NT2/D1 (cell line): ENCODE measurements around the gene SCTR.
A peak's percentile ranks its signal among the peaks of the same experiment; 100 is the strongest.

Experiments
- DNase-seq: peaks from one replicate; pipeline ENCODE4 v3.0.0-alpha.2; 2011; ENCODE audit warnings: low read depth, low spot score
- H3K27me3 ChIP-seq: 2 replicates; pipeline ENCODE4 v1.6.0; 2011; ENCODE audit warnings: mild to moderate bottlenecking; ENCODE audit not compliant: insufficient read length, insufficient read depth
- H3K36me3 ChIP-seq: 2 replicates; pipeline ENCODE4 v1.6.1; 2011; ENCODE audit warnings: mild to moderate bottlenecking, low read length, mixed read lengths; ENCODE audit not compliant: insufficient read depth, insufficient read length
- H3K4me1 ChIP-seq: 2 replicates; pipeline ENCODE4 v1.5.1; 2011; ENCODE audit not compliant: insufficient read depth, insufficient read length
- H3K4me3 ChIP-seq: 2 replicates; pipeline ENCODE4 v1.5.1; 2011; ENCODE audit warnings: low read depth; ENCODE audit not compliant: insufficient read length
- H3K9ac ChIP-seq: 2 replicates; pipeline ENCODE4 v1.6.0; 2011; ENCODE audit warnings: low read depth; ENCODE audit not compliant: insufficient read length
- H3K9me3 ChIP-seq: 2 replicates; pipeline ENCODE4 v1.5.1; 2011; ENCODE audit warnings: mild to moderate bottlenecking, low read length; ENCODE audit not compliant: insufficient read depth
- SUZ12 ChIP-seq: IDR thresholded peaks from 2 replicates; pipeline ENCODE4 v1.6.1; 2011; ENCODE audit not compliant: insufficient read length, insufficient read depth; ENCODE audit errors: extremely low read depth
- YY1 ChIP-seq: IDR thresholded peaks from 2 replicates; pipeline ENCODE4 v1.6.1; 2011; ENCODE audit not compliant: insufficient read length, insufficient read depth
- ZNF274 ChIP-seq: IDR thresholded peaks from 2 replicates; pipeline ENCODE4 v1.6.1; 2011; ENCODE audit warnings: mild to moderate bottlenecking, low read depth, low read length

The SCTR gene

GRCh38 chr2:119483395-119483753, 40.9 kb downstream of the SCTR start:
- no peak for DNase-seq
- no peaks in the 10 kb centered on the region for H3K36me3 ChIP-seq
- no peak for TF ChIP-seq YY1
- no peak for TF ChIP-seq SUZ12
- TF ChIP-seq ZNF274: no peak
- H3K9ac ChIP-seq: no peak overlapping the region
- no peaks in the 10 kb centered on the region for H3K27me3 ChIP-seq
- H3K9me3 ChIP-seq: no peaks in the 10 kb centered on the region
- H3K4me1 ChIP-seq: peaks cover 22% of the 10 kb centered on the region
- H3K4me3 ChIP-seq: no peak overlapping the region

- Histone ChIP-seq H3K4me3 (no peak overlapping the region), H3K4me1 (peaks cover 19% of the 10 kb centered on the region)
These were observed 41.5 kb downstream of the SCTR start for GRCh38 chr2:119482481-119483394.

GRCh38 chr2:119481501-119482455, 42.5 kb downstream of the SCTR start:
- Histone ChIP-seq H3K4me3 (no peak overlapping the region), H3K27me3 (no peaks in the 10 kb centered on the region), H3K9me3 (no peaks in the 10 kb centered on the region), H3K9ac (no peak overlapping the region), H3K36me3 (no peaks in the 10 kb centered on the region), H3K4me1 (peaks cover 17% of the 10 kb centered on the region)
- DNase-seq: no peak
- no peak for TF ChIP-seq ZNF274
- no peak for TF ChIP-seq YY1
- no peak for TF ChIP-seq SUZ12

More at GRCh38 chr2:119482481-119483394, 41.5 kb downstream of the SCTR start:
- H3K9me3 ChIP-seq: no peaks in the 10 kb centered on the region
- TF ChIP-seq SUZ12 (no peak), YY1 (no peak), ZNF274 (no peak)
- DNase-seq: no peak
- H3K27me3 ChIP-seq: no peaks in the 10 kb centered on the region
- H3K9ac ChIP-seq: peak overlapping the region; percentile 23
- no peaks in the 10 kb centered on the region for H3K36me3 ChIP-seq

- no peaks in the 10 kb centered on the region for H3K9me3 ChIP-seq
- peaks cover 17% of the 10 kb centered on the region for H3K4me1 ChIP-seq
- DNase-seq: no peak
- H3K36me3 ChIP-seq: no peaks in the 10 kb centered on the region
- no peak overlapping the region for H3K9ac ChIP-seq
- H3K27me3 ChIP-seq: no peaks in the 10 kb centered on the region
- no peak overlapping the region for H3K4me3 ChIP-seq
- TF ChIP-seq YY1 (no peak), ZNF274 (no peak), SUZ12 (no peak)
These were observed 43.6 kb downstream of the SCTR start for GRCh38 chr2:119480718-119481142.

GRCh38 chr2:119480184-119480583, 44.1 kb downstream of the SCTR start:
- Histone ChIP-seq H3K4me3 (no peak overlapping the region), H3K27me3 (no peaks in the 10 kb centered on the region), H3K36me3 (no peaks in the 10 kb centered on the region), H3K4me1 (peaks cover 17% of the 10 kb centered on the region), H3K9me3 (no peaks in the 10 kb centered on the region), H3K9ac (no peak overlapping the region)
- TF ChIP-seq YY1 (no peak), ZNF274 (no peak), SUZ12 (no peak)
- no peak for DNase-seq

GRCh38 chr2:119478978-119479295, 45.3 kb downstream of the SCTR start:
- no peak overlapping the region for H3K4me3 ChIP-seq
- peaks cover 15% of the 10 kb centered on the region for H3K4me1 ChIP-seq
- no peak overlapping the region for H3K9ac ChIP-seq
- H3K27me3 ChIP-seq: no peaks in the 10 kb centered on the region
- TF ChIP-seq SUZ12: no peak
- no peak for TF ChIP-seq YY1
- no peak for TF ChIP-seq ZNF274
- no peaks in the 10 kb centered on the region for H3K9me3 ChIP-seq
- no peak for DNase-seq
- no peaks in the 10 kb centered on the region for H3K36me3 ChIP-seq

- H3K4me3 ChIP-seq: no peak overlapping the region
- peaks cover 15% of the 10 kb centered on the region for H3K4me1 ChIP-seq
- no peak overlapping the region for H3K9ac ChIP-seq
- no peak for DNase-seq
- no peaks in the 10 kb centered on the region for H3K9me3 ChIP-seq
- TF ChIP-seq SUZ12: no peak
- TF ChIP-seq ZNF274: no peak
- no peak for TF ChIP-seq YY1
- H3K27me3 ChIP-seq: no peaks in the 10 kb centered on the region
- H3K36me3 ChIP-seq: no peaks in the 10 kb centered on the region
These were observed 45.9 kb downstream of the SCTR start for GRCh38 chr2:119478188-119478977.
